Measurements from ENCODE around the gene STK32C.

Gene STK32C

DNA sequence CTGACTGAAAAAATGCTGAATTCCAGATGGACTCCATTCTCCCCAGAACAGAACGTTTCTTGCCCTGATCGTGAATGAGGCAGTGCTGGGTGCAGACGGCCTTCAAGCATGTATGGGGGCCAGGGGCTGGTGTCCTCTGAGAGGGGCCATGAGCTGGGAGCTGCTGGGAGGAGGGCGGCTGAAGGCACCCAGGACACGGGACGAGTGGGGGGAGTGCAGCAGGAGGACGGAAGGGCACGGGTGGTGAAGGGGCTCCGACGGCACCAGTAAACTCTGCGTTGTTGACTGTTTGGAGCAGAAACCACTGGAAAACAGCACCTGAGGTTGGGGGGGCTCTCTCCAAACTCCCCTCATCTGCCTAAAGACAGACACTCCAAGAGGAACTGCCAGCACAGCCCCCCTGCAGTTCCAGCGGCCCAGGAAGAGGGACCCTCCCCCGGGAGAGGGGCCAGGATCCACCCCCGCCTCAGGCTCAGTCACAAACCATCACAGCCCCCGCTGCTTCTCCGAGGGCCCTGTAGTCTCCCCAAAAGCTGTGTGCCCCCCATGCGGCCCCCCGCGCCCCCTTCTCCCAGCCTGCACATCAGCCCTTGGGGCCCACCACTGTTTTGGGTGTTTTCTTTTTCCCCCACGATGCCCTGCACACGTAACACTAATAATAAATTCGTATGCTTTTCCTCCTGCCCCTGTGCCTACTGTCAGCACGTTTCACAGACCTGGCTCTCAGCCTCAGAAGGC, 65.5 kb downstream of the STK32C start:
- no peak for DNase-seq

- DNase-seq: no peak
Measured at GRCh38 chr10:132241496-132241895, 66.3 kb downstream of the STK32C start.

- DNase-seq: no peak
Measured at GRCh38 chr10:132241086-132241485, 66.7 kb downstream of the STK32C start.

DNA sequence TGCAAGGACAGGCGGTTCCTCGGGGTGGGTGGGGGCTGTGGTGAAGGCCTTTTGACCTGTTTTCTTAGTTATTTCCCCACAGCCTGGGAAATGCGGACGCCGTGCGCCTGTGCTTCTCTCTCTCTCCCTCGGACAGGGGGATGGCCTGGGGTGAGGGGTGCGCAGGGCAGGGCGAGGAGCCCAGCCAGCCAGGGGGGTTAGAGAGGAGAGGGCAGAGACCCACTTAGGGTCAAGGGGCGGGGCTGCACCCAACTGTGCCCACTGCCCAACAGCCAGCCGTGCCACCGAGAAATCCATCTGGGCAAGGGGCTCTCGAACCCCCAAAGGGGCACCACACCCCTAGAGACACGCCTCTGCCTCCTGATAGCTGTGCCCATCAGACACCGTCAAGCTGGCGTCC, 67.2 kb downstream of the STK32C start:
- no peak for DNase-seq

GRCh38 chr10:132240156-132240555, 67.6 kb downstream of the STK32C start:
- DNase-seq: no peak

DNA sequence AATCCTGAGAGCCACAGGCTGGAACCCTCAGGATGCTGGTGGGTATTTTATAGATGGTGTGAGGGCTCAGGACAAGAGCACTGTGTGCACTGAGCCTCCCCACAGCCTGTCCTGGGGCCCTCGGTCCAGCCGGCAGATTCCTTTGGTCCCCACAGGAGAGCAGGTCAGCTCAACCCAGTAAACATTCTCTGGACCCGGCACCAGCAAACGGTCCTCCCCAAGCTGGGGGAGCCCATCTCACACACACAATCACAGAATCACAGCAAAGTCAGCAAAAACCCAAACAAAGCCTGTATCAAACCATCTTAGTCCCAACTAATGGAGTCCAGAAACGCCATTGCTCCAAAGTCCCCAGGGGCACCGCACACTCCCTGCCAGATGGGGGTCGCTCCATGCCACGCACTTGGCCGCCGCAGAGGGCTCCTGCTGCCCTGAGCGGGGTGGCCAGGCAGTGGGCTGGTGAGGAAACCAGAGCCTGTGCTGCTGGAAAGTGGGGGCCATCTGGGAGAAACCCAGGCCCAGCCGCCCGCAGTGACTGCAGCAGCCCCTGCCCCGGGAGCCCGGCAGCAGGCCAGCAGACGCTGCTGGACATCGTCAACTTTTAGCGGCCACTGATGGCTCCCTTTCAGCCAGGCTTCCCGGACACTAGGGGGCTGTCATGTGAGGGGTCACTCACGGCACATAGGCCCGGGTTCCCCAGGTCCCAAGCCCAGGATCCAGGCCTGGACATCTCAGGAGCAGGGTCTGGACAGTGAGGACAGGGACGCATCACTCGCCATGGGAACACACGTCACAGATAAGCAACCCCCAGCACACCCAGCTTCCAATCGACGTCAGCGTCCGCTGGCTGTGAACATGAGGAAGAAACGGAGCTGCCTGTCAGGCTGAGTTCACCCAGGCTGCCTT, 68.4 kb downstream of the STK32C start:
- DNase-seq: no peak

GRCh38 chr10:132238371-132239125, 69.2 kb downstream of the STK32C start:
- no peak for DNase-seq

DNA sequence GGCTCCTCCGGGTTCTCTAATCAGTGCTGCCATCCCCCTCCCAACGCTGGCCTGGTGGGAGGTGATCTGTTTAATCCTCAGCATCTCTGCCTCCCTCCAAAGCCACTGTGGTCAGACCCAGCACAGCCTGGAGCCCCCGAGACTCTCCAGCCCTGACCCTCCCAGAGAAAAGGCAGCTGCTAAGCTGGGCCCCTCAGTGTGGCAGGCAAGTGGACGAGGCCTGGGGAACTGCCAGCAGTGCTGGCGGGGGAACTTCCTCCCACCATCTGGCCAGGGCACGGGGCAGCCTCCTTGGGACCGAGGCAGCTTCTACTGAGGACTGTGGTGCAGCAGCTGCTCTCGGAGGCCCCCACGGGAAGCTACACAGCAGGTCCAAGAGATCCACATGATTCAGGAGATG, 69.9 kb downstream of the STK32C start:
- DNase-seq: peak; percentile 23

DNA sequence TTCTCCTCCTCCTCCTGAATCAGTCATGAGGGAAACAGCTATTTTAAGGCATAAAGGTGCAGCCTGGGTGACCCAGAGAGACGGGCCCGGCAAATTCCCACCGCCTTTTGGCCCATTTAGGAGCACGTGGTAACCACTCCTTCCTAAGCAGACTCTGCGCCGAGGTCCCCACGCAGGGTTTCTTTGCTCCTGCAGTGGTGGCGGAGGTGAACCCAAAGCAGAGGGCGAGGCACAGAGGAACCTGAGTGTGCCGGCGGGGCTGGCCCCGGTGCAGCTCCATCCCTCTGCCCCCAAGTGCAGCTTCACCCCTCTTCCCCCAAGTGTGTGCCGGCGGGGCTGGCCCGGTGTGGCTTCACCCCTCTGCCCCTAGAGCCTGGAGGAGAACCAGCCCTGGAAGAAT, 70.4 kb downstream of the STK32C start:
- no peak for DNase-seq

- DNase-seq: no peak
Measured at GRCh38 chr10:132236881-132237280, 70.9 kb downstream of the STK32C start.

- DNase-seq: no peak
Measured at GRCh38 chr10:132236161-132236560, 71.6 kb downstream of the STK32C start.

DNA sequence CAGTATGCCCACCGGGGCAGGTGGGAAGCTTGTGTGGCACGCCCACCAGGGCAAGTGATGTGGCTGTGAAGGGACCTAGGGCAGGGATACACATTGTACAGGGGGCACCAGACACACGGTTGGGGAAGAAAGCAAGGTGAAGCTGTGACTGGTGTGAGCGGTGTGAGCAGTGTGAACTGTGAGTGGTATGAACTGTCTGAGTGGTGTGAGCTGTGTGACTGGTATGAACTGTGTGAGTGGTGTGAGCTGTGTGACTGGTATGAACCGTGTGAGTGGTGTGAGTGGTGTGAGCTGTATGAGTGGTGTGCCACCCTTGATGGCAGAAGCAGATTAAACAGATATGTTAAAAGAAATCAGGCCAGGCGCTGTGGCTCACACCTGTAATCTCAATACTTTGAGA, 72.9 kb downstream of the STK32C start:
- no peak for DNase-seq

- DNase-seq: no peak
Measured at GRCh38 chr10:132233501-132234085, 74.2 kb downstream of the STK32C start.

DNA sequence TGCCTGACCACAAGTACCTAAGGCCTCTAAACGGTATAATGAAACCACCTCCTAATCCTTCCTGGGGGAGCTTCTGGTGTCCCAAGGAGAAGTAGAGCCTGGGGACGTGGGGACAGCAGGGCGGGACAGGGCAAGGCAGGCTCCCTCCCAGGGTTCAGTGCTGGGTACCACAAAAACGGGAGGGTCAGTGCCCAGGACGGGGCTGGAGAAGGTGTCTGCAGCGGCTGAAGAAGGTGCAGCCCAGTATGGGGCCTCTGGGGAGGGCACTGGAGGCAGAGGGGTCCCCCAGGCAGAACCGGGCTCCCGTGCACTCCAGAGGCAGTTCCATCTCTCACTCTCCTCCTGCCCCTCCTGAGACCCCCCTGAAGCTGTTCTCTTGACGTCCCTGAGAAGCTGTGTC, 74.8 kb downstream of the STK32C start:
- no peak for DNase-seq

DNA sequence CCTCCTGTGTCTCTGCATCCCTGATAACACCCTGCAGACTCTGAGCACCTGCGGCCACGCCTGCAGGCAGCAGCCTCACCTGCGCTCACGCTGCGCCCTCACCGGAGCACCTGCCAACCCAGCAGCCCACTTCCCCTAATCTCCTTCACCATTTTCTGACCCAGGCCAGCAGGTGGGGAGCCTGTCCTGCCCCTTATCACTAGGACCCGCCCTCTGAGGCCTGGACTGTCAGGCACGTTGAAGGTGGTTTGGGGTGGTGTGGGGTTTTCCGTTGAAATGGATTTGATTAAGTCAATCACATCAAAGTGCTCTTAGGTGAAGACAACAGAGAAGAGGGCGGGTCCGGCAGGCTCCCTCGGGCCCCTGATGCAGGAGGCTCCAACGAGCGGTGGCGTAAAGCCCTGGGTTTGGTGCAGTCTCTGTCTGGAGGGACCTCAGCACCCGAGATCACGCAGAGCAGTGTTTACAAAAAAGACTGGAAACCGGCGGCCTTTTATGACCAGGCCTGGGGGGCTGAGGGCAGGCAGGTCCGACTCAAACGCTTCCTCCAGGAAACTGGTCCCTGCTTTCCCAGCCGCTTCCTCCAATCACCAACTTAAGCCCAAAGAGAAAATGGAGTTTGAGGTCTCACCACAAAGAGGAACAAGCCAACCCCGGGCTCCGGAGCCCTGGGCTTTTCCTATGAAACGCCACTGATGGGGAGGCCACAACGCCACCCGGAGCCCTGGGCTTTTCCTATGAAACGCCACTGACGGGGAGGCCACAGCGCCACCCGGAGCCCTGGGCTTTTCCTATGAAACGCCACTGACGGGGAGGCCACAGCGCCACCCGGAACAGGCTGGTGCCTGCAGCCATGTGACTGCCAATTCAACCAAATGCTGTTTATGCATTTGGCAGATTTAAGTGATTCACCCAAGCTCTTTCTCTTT, 75.5 kb downstream of the STK32C start:
- DNase-seq: no peak

- no peak for DNase-seq
Measured at GRCh38 chr10:132231656-132232022, 76.1 kb downstream of the STK32C start.

- no peak for DNase-seq
Measured at GRCh38 chr10:132230557-132231210, 77.1 kb downstream of the STK32C start.

DNA sequence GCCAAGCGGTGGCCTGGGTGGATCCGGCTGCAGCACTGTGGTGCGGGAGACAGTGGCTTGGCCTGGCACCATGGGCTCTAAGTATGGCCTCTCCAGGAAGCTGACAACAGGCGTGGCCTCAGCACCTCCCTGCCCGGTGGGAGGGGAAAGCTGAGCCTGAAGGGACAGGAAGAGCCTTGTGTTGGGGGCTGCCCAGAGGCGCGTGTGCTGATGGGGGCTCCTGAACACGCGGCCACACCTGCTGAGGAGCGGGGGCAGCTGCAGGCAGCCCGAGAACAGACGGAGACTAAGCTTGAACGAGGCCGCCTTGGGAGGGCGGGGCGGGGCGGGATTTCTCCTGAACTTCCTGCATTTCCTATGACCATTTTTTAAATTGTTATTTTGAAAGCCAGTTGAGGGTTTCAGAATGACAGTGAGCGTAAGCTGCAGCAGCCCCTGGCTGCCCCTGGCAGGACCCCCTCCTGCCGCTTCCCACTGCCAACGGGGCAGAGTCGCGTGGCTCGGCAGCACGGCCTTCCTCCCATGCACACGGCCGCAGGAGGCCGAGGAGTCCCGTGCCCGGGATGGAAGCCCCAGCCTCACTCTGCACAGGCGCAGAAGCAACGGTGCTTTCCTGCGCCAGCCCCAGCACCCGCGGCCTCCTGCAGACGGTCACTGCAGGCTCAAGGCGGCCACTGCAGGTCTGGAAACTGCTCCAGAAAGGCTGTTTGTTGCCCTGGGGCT, 77.8 kb downstream of the STK32C start:
- DNase-seq: no peak

- no peak for DNase-seq
Measured at GRCh38 chr10:132229096-132229495, 78.7 kb downstream of the STK32C start.

DNA sequence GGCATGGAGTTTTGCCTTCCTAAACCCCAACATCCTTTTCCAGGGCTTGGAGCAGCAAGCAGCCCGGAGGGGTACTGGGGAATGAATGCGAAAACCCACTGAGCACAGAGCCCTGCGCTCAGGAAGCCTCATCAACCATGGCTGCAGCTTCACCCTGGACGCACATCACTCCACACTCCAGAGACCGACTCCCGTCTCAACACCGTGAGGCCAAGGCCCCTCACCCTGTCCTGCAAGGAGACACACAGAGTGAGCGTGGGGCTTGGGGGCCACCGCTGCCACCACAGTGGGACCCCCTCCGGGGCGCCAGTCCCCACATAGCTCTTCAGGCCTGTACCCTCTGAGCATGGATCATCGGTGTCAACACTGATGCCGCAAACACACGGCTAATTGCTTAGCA, 79.1 kb downstream of the STK32C start:
- DNase-seq: no peak
